Peyer's patch (tissue), 4 donors: ENCODE measurements around the gene GYPC.

Source experiments
- POLR2A ChIP-seq, 2 donors: fragments of 450-650 bp; IDR thresholded peaks; one replicate each; pipeline ENCODE4 v1.5.1; 2017; ENCODE audit warnings: antibody characterized with exemption in 2 of 2, mild to moderate bottlenecking in 2 of 2, moderate library complexity in 2 of 2
- TF ChIP-seq, protein P1 (sequence below), 6 experiments: fragments of 450-650 bp in 4 of 6; fragments of 200-600 bp in 2 of 6; sonication (generic) in 1 of 6; IDR thresholded peaks; one replicate each; pipeline ENCODE4 v1.5.1; 2017 to 2019; ENCODE audit warnings: antibody characterized with exemption in 6 of 6, mild to moderate bottlenecking in 3 of 6, moderate library complexity in 1 of 6

DNA sequence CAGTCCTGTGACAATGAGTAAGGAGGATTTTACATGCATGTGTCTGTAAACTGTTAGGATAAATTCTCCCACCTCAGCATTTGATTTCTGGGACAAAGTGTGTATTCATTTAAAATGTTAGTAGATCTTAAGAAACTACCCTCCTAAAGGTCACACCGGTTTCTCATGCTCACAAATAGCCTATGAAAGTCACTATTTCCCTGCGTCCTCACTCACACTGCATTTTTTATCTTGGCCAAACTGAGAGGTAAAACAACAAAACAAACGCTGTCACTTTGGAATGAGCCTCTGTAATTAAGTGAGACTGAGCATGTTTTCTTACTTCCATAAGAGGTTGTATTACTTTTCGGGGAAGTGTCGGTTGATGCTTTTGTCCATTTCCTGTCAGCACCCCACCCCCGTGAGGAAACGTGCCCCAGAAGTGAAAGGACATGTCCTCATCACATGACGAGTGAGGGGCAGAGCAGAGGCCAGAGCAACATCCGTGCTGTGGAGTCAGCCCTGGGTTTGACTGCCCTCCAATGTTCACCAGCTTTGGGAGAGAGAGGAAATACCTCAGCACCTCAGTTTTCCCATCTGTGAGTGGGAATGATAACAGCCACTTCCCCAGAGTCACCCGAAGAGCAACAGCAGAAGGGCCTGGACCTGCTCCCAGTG lies 3.1 kb downstream of the GYPC start:
- TF ChIP-seq, protein P1, sequence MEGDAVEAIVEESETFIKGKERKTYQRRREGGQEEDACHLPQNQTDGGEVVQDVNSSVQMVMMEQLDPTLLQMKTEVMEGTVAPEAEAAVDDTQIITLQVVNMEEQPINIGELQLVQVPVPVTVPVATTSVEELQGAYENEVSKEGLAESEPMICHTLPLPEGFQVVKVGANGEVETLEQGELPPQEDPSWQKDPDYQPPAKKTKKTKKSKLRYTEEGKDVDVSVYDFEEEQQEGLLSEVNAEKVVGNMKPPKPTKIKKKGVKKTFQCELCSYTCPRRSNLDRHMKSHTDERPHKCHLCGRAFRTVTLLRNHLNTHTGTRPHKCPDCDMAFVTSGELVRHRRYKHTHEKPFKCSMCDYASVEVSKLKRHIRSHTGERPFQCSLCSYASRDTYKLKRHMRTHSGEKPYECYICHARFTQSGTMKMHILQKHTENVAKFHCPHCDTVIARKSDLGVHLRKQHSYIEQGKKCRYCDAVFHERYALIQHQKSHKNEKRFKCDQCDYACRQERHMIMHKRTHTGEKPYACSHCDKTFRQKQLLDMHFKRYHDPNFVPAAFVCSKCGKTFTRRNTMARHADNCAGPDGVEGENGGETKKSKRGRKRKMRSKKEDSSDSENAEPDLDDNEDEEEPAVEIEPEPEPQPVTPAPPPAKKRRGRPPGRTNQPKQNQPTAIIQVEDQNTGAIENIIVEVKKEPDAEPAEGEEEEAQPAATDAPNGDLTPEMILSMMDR (IDR thresholded peaks at IDR 0.05) = no peak
- TF ChIP-seq POLR2A (IDR thresholded peaks at IDR 0.05) = no peak
